Measurements from ENCODE around the gene HEMK1. TPM values are rescaled to one million over a fixed set of nuclear protein-coding genes. Genes with fewer than 3 reads are reported as not detected.

Gene HEMK1
- total and polyA plus RNA-seq, 5 donors from 2014 or later = 18.5 to 24.9 (median 22.1) TPM

GRCh38 chr3:50602595-50603191 lies 33.4 kb downstream of the HEMK1 start:
- Histone ChIP-seq H3K4me3 (ENCODE audit: low read depth, low read length) (peak overlapping the region; percentile 23), H3K9me3 (ENCODE audit: control insufficient read depth in 2 of 2, low read length in 2 of 2) (no peaks in the 10 kb centered on the region), H3K27me3 (ENCODE audit: control insufficient read depth, insufficient read depth, low read length) (no peaks in the 10 kb centered on the region), H3K27ac (ENCODE audit: insufficient read depth, low read length, poor library complexity, severe bottlenecking) (peak overlapping the region; percentile 97), H3K36me3 (ENCODE audit: control insufficient read depth, insufficient read depth, low read length) (peaks cover 37% of the 10 kb centered on the region), H3K4me1 (ENCODE audit: control insufficient read depth, insufficient read depth, low read length, poor library complexity, severe bottlenecking) (peaks cover 86% of the 10 kb centered on the region)
- DNase-seq = peak in 1 of 3 donors; percentile 62
- Mint-ChIP-seq H3K27me3 (no peaks in the 10 kb centered on the region), H3K36me3 (peaks cover 35% of the 10 kb centered on the region), H3K4me1 (peaks cover 22 to 93% (median 63%) of the 10 kb centered on the region in 4 donors), H3K4me3 (peak overlapping the region; percentile 70 to 97 (median 90)), H3K9me3 (peaks cover 0 to 2% (median 0%) of the 10 kb centered on the region in 7 donors), H3K27ac (peak overlapping the region; percentile 97 to 99 (median 97))
- no peak for ATAC-seq (ENCODE audit: low read depth in 2 of 2)

- H3K9me3 ChIP-seq (ENCODE audit: control insufficient read depth in 2 of 2, low read length in 2 of 2) = no peaks in the 10 kb centered on the region
- H3K36me3 ChIP-seq (ENCODE audit: control insufficient read depth, insufficient read depth, low read length) = peaks cover 41% of the 10 kb centered on the region
- no peaks in the 10 kb centered on the region for H3K27me3 ChIP-seq (ENCODE audit: control insufficient read depth, insufficient read depth, low read length)
- no peaks in the 10 kb centered on the region for H3K27me3 Mint-ChIP-seq
- peaks cover 43% of the 10 kb centered on the region for H3K36me3 Mint-ChIP-seq
- H3K4me3 Mint-ChIP-seq = peak overlapping the region; percentile 74 to 97 (median 82)
- H3K4me1 ChIP-seq (ENCODE audit: control insufficient read depth, insufficient read depth, low read length, poor library complexity, severe bottlenecking) = peaks cover 94% of the 10 kb centered on the region
- ATAC-seq (ENCODE audit: low read depth in 2 of 2) (no peak), DNase-seq (peak in 1 of 3 donors; percentile 65)
- H3K9me3 Mint-ChIP-seq = peaks cover 0 to 2% (median 0%) of the 10 kb centered on the region in 7 donors
- peak overlapping the region; percentile 97 for H3K27ac ChIP-seq (ENCODE audit: insufficient read depth, low read length, poor library complexity, severe bottlenecking)
- peaks cover 19 to 97% (median 66%) of the 10 kb centered on the region in 4 donors for H3K4me1 Mint-ChIP-seq
- peak overlapping the region; percentile 41 for H3K4me3 ChIP-seq (ENCODE audit: low read depth, low read length)
- peak overlapping the region; percentile 97 to 99 (median 97) for H3K27ac Mint-ChIP-seq
These were observed 34.2 kb downstream of the HEMK1 start for GRCh38 chr3:50603261-50604109.

- Mint-ChIP-seq H3K4me1 (peaks cover 24 to 98% (median 69%) of the 10 kb centered on the region in 4 donors), H3K36me3 (peaks cover 47% of the 10 kb centered on the region), H3K9me3 (peaks cover 0 to 2% (median 0%) of the 10 kb centered on the region in 7 donors), H3K27me3 (no peaks in the 10 kb centered on the region), H3K4me3 (peak overlapping the region; percentile 74 to 97 (median 82)), H3K27ac (peak overlapping the region; percentile 97 to 99 (median 97))
- H3K9me3 ChIP-seq (ENCODE audit: control insufficient read depth in 2 of 2, low read length in 2 of 2) = no peaks in the 10 kb centered on the region
- H3K27me3 ChIP-seq (ENCODE audit: control insufficient read depth, insufficient read depth, low read length) = no peaks in the 10 kb centered on the region
- peak overlapping the region; percentile 41 for H3K4me3 ChIP-seq (ENCODE audit: low read depth, low read length)
- no peak for ATAC-seq (ENCODE audit: low read depth in 2 of 2)
- H3K4me1 ChIP-seq (ENCODE audit: control insufficient read depth, insufficient read depth, low read length, poor library complexity, severe bottlenecking) = peaks cover 100% of the 10 kb centered on the region
- no peak for DNase-seq
- H3K27ac ChIP-seq (ENCODE audit: insufficient read depth, low read length, poor library complexity, severe bottlenecking) = peak overlapping the region; percentile 97
- peaks cover 46% of the 10 kb centered on the region for H3K36me3 ChIP-seq (ENCODE audit: control insufficient read depth, insufficient read depth, low read length)
These were observed 34.8 kb downstream of the HEMK1 start for GRCh38 chr3:50604110-50604621.

- H3K27me3 Mint-ChIP-seq = no peaks in the 10 kb centered on the region
- Histone ChIP-seq H3K9me3 (ENCODE audit: control insufficient read depth in 2 of 2, low read length in 2 of 2) (no peaks in the 10 kb centered on the region), H3K27me3 (ENCODE audit: control insufficient read depth, insufficient read depth, low read length) (no peaks in the 10 kb centered on the region), H3K4me1 (ENCODE audit: control insufficient read depth, insufficient read depth, low read length, poor library complexity, severe bottlenecking) (peaks cover 100% of the 10 kb centered on the region), H3K4me3 (ENCODE audit: low read depth, low read length) (peak overlapping the region; percentile 87), H3K27ac (ENCODE audit: insufficient read depth, low read length, poor library complexity, severe bottlenecking) (peak overlapping the region; percentile 97), H3K36me3 (ENCODE audit: control insufficient read depth, insufficient read depth, low read length) (peaks cover 47% of the 10 kb centered on the region)
- H3K36me3 Mint-ChIP-seq = peaks cover 47% of the 10 kb centered on the region
- H3K27ac Mint-ChIP-seq = peak overlapping the region; percentile 97 to 99 (median 97)
- H3K9me3 Mint-ChIP-seq = peaks cover 0 to 2% (median 0%) of the 10 kb centered on the region in 7 donors
- peak overlapping the region; percentile 89 to 97 (median 96) for H3K4me3 Mint-ChIP-seq
- peaks cover 24 to 97% (median 68%) of the 10 kb centered on the region in 4 donors for H3K4me1 Mint-ChIP-seq
- DNase-seq (peak in 1 of 3 donors; percentile 62), ATAC-seq (ENCODE audit: low read depth in 2 of 2) (no peak)
These were observed 35.6 kb downstream of the HEMK1 start for GRCh38 chr3:50604628-50605588.

- Histone ChIP-seq H3K4me1 (ENCODE audit: control insufficient read depth, insufficient read depth, low read length, poor library complexity, severe bottlenecking) (peaks cover 98% of the 10 kb centered on the region), H3K27me3 (ENCODE audit: control insufficient read depth, insufficient read depth, low read length) (no peaks in the 10 kb centered on the region), H3K27ac (ENCODE audit: insufficient read depth, low read length, poor library complexity, severe bottlenecking) (peak overlapping the region; percentile 97), H3K9me3 (ENCODE audit: control insufficient read depth in 2 of 2, low read length in 2 of 2) (no peaks in the 10 kb centered on the region), H3K4me3 (ENCODE audit: low read depth, low read length) (peak overlapping the region; percentile 87), H3K36me3 (ENCODE audit: control insufficient read depth, insufficient read depth, low read length) (peaks cover 47% of the 10 kb centered on the region)
- Mint-ChIP-seq H3K27ac (peak overlapping the region; percentile 97 to 99 (median 97)), H3K27me3 (no peaks in the 10 kb centered on the region), H3K36me3 (peaks cover 47% of the 10 kb centered on the region), H3K4me3 (peak overlapping the region; percentile 89 to 97 (median 96)), H3K4me1 (peaks cover 24 to 92% (median 61%) of the 10 kb centered on the region in 4 donors), H3K9me3 (peaks cover 0 to 2% (median 0%) of the 10 kb centered on the region in 7 donors)
- DNase-seq = peak in 1 of 3 donors; percentile 61
- no peak for ATAC-seq (ENCODE audit: low read depth in 2 of 2)
These were observed 36.6 kb downstream of the HEMK1 start for GRCh38 chr3:50605901-50606326.

GRCh38 chr3:50606596-50606995 lies 37.3 kb downstream of the HEMK1 start:
- ATAC-seq (ENCODE audit: low read depth in 2 of 2) = peak; percentile 13 to 16
- Histone ChIP-seq H3K9me3 (ENCODE audit: control insufficient read depth in 2 of 2, low read length in 2 of 2) (no peaks in the 10 kb centered on the region), H3K4me3 (ENCODE audit: low read depth, low read length) (peak overlapping the region; percentile 87), H3K27ac (ENCODE audit: insufficient read depth, low read length, poor library complexity, severe bottlenecking) (peak overlapping the region; percentile 97), H3K4me1 (ENCODE audit: control insufficient read depth, insufficient read depth, low read length, poor library complexity, severe bottlenecking) (peaks cover 95% of the 10 kb centered on the region), H3K36me3 (ENCODE audit: control insufficient read depth, insufficient read depth, low read length) (peaks cover 47% of the 10 kb centered on the region), H3K27me3 (ENCODE audit: control insufficient read depth, insufficient read depth, low read length) (no peaks in the 10 kb centered on the region)
- no peaks in the 10 kb centered on the region for H3K27me3 Mint-ChIP-seq
- peak in 2 of 3 donors; percentile 53 to 79 for DNase-seq
- H3K4me3 Mint-ChIP-seq = peak overlapping the region; percentile 89 to 97 (median 96)
- H3K27ac Mint-ChIP-seq = peak overlapping the region; percentile 92 to 97 (median 97)
- H3K36me3 Mint-ChIP-seq = peaks cover 47% of the 10 kb centered on the region
- H3K4me1 Mint-ChIP-seq = peaks cover 24 to 85% (median 56%) of the 10 kb centered on the region in 4 donors
- H3K9me3 Mint-ChIP-seq = peaks cover 0 to 2% (median 0%) of the 10 kb centered on the region in 7 donors

All from CD4-positive, CD25-positive, alpha-beta regulatory T cell (primary cell).